Measurements from ENCODE around the gene GALNT2. TPM values are rescaled to one million over a fixed set of nuclear protein-coding genes. Genes with fewer than 3 reads are reported as not detected.

GALNT2 gene
- total and polyA plus RNA-seq, 2 experiments from 2014 or later, result 17.8 to 48.3 TPM

DNA sequence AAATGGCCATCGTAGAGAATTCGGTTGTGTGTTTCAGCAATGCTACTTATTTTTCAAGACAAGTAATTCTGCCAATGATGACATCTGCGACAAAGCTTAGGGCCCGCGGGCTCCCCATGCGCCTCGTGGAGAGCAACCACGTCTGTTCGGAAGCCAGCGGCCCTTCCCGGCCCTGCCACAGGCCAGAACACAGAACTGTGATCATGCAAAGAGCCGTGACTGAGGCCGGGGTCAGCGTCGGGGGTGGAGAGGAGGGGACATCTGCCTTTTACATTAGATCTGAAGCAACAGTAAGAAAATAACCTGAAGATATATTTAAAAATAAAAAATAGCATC, 255.4 kb downstream of the GALNT2 start:
- H4K20me1 ChIP-seq (replicated peaks; ENCODE audit: insufficient read depth), result no peaks in the 10 kb centered on the region
- H3K27me3 ChIP-seq (ENCODE audit: insufficient read depth), result no peaks in the 10 kb centered on the region
- no peaks in the 10 kb centered on the region for H3K4me1 ChIP-seq (ENCODE audit: insufficient read depth)
- Mint-ChIP-seq H3K36me3 (ENCODE audit: low read depth) (peaks cover 48% of the 10 kb centered on the region), H3K9me3 (no peaks in the 10 kb centered on the region), H3K4me3 (no peak overlapping the region), H3K27me3 (ENCODE audit: insufficient read depth, low read depth, poor library complexity) (peaks cover 12% of the 10 kb centered on the region), H3K27ac (no peak overlapping the region), H3K4me1 (no peaks in the 10 kb centered on the region)
- no peaks in the 10 kb centered on the region for H3K9me2 ChIP-seq (ENCODE audit: insufficient read depth)
- H3K79me2 ChIP-seq (replicated peaks; ENCODE audit: insufficient read depth), result no peaks in the 10 kb centered on the region
- no peak for DNase-seq (ENCODE audit: low spot score)
- ATAC-seq, result no peak
- H3K4me2 ChIP-seq, result no peak overlapping the region
- H3K36me3 ChIP-seq (ENCODE audit: insufficient read depth), result no peaks in the 10 kb centered on the region
- H3K4me3 ChIP-seq, result no peak overlapping the region
- no peak for TF ChIP-seq NANOG (IDR thresholded peaks at IDR 0.05; ENCODE audit: borderline replicate concordance)
- TF ChIP-seq, protein P1, sequence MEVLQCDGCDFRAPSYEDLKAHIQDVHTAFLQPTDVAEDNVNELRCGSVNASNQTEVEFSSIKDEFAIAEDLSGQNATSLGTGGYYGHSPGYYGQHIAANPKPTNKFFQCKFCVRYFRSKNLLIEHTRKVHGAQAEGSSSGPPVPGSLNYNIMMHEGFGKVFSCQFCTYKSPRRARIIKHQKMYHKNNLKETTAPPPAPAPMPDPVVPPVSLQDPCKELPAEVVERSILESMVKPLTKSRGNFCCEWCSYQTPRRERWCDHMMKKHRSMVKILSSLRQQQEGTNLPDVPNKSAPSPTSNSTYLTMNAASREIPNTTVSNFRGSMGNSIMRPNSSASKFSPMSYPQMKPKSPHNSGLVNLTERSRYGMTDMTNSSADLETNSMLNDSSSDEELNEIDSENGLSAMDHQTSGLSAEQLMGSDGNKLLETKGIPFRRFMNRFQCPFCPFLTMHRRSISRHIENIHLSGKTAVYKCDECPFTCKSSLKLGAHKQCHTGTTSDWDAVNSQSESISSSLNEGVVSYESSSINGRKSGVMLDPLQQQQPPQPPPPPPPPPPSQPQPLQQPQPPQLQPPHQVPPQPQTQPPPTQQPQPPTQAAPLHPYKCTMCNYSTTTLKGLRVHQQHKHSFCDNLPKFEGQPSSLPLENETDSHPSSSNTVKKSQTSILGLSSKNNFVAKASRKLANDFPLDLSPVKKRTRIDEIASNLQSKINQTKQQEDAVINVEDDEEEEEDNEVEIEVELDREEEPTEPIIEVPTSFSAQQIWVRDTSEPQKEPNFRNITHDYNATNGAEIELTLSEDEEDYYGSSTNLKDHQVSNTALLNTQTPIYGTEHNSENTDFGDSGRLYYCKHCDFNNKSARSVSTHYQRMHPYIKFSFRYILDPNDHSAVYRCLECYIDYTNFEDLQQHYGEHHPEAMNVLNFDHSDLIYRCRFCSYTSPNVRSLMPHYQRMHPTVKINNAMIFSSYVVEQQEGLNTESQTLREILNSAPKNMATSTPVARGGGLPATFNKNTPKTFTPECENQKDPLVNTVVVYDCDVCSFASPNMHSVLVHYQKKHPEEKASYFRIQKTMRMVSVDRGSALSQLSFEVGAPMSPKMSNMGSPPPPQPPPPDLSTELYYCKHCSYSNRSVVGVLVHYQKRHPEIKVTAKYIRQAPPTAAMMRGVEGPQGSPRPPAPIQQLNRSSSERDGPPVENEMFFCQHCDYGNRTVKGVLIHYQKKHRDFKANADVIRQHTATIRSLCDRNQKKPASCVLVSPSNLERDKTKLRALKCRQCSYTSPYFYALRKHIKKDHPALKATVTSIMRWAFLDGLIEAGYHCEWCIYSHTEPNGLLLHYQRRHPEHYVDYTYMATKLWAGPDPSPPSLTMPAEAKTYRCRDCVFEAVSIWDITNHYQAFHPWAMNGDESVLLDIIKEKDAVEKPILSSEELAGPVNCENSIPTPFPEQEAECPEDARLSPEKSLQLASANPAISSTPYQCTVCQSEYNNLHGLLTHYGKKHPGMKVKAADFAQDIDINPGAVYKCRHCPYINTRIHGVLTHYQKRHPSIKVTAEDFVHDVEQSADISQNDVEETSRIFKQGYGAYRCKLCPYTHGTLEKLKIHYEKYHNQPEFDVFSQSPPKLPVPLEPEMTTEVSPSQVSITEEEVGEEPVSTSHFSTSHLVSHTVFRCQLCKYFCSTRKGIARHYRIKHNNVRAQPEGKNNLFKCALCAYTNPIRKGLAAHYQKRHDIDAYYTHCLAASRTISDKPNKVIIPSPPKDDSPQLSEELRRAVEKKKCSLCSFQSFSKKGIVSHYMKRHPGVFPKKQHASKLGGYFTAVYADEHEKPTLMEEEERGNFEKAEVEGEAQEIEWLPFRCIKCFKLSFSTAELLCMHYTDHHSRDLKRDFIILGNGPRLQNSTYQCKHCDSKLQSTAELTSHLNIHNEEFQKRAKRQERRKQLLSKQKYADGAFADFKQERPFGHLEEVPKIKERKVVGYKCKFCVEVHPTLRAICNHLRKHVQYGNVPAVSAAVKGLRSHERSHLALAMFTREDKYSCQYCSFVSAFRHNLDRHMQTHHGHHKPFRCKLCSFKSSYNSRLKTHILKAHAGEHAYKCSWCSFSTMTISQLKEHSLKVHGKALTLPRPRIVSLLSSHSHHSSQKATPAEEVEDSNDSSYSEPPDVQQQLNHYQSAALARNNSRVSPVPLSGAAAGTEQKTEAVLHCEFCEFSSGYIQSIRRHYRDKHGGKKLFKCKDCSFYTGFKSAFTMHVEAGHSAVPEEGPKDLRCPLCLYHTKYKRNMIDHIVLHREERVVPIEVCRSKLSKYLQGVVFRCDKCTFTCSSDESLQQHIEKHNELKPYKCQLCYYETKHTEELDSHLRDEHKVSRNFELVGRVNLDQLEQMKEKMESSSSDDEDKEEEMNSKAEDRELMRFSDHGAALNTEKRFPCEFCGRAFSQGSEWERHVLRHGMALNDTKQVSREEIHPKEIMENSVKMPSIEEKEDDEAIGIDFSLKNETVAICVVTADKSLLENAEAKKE (CRISPR knock-in tag; IDR thresholded peaks at IDR 0.05), result no peak
- TF ChIP-seq, protein P2, sequence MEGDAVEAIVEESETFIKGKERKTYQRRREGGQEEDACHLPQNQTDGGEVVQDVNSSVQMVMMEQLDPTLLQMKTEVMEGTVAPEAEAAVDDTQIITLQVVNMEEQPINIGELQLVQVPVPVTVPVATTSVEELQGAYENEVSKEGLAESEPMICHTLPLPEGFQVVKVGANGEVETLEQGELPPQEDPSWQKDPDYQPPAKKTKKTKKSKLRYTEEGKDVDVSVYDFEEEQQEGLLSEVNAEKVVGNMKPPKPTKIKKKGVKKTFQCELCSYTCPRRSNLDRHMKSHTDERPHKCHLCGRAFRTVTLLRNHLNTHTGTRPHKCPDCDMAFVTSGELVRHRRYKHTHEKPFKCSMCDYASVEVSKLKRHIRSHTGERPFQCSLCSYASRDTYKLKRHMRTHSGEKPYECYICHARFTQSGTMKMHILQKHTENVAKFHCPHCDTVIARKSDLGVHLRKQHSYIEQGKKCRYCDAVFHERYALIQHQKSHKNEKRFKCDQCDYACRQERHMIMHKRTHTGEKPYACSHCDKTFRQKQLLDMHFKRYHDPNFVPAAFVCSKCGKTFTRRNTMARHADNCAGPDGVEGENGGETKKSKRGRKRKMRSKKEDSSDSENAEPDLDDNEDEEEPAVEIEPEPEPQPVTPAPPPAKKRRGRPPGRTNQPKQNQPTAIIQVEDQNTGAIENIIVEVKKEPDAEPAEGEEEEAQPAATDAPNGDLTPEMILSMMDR (conservative IDR thresholded peaks at IDR 0.05; ENCODE audit: low read depth in 2 of 2), result no peak
- no peak for TF ChIP-seq STAT1 (IDR thresholded peaks at IDR 0.05; ENCODE audit: unreplicated experiment)
- TF ChIP-seq CREB1 (CRISPR knock-in tag; IDR thresholded peaks at IDR 0.05; ENCODE audit: low read depth), result no peak
- no peak for TF ChIP-seq POLR2AphosphoS5 (IDR thresholded peaks at IDR 0.05; ENCODE audit: low read depth)
- TF ChIP-seq EZH2phosphoT487 (IDR thresholded peaks at IDR 0.05; ENCODE audit: unreplicated experiment), result no peak
- TF ChIP-seq JUNB (IDR thresholded peaks at IDR 0.05; ENCODE audit: unreplicated experiment), result no peak
- no peak for TF ChIP-seq EZH2 (IDR thresholded peaks at IDR 0.05; ENCODE audit: low read depth, unreplicated experiment)
- TF ChIP-seq, protein P3, sequence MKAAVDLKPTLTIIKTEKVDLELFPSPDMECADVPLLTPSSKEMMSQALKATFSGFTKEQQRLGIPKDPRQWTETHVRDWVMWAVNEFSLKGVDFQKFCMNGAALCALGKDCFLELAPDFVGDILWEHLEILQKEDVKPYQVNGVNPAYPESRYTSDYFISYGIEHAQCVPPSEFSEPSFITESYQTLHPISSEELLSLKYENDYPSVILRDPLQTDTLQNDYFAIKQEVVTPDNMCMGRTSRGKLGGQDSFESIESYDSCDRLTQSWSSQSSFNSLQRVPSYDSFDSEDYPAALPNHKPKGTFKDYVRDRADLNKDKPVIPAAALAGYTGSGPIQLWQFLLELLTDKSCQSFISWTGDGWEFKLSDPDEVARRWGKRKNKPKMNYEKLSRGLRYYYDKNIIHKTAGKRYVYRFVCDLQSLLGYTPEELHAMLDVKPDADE (IDR thresholded peaks at IDR 0.05), result no peak
- no peak for TF ChIP-seq ZNF331 (CRISPR knock-in tag; IDR thresholded peaks at IDR 0.05; ENCODE audit: low read depth)
- H3K27ac ChIP-seq (ENCODE audit: low read depth), result no peak overlapping the region
- H2AFZ ChIP-seq, result no peak overlapping the region
- H3F3A ChIP-seq (replicated peaks; ENCODE audit: low read depth), result no peaks in the 10 kb centered on the region

Measured in GM23338 (cell line).